ENCODE data around the gene CIDEA.
A peak's percentile ranks its signal among the peaks of the same experiment; 100 is the strongest.
"Not testable (repeated sequence)": the region's sequence is repeated elsewhere in the genome, so short reads cannot be mapped to it uniquely, and the experiment has no call there.

CIDEA gene

GRCh38 chr18:12242658-12243260, 11.4 kb upstream of the CIDEA start:
- no peak overlapping the region for H3K27ac ChIP-seq
- no peak for TF ChIP-seq CTCF (IDR thresholded peaks at IDR 0.05)
- TF ChIP-seq ZFX (IDR thresholded peaks at IDR 0.05; ENCODE audit: borderline replicate concordance) = no peak

GRCh38 chr18:12243272-12243671, 10.9 kb upstream of the CIDEA start:
- H3K27ac ChIP-seq = not testable (repeated sequence)

- no peak for TF ChIP-seq ZFX (IDR thresholded peaks at IDR 0.05; ENCODE audit: borderline replicate concordance)
- no peak for TF ChIP-seq CTCF (IDR thresholded peaks at IDR 0.05)
- H3K27ac ChIP-seq = no peak overlapping the region
Measured at GRCh38 chr18:12245793-12246135, 8.4 kb upstream of the CIDEA start.

- TF ChIP-seq CTCF (IDR thresholded peaks at IDR 0.05) (peak; percentile 88), ZFX (IDR thresholded peaks at IDR 0.05; ENCODE audit: borderline replicate concordance) (no peak)
Measured at GRCh38 chr18:12246849-12247808, 7.0 kb upstream of the CIDEA start.

GRCh38 chr18:12247946-12248345, 6.2 kb upstream of the CIDEA start:
- H3K27ac ChIP-seq = no peak overlapping the region
- TF ChIP-seq CTCF (IDR thresholded peaks at IDR 0.05) (no peak), ZFX (IDR thresholded peaks at IDR 0.05; ENCODE audit: borderline replicate concordance) (no peak)

More at GRCh38 chr18:12246849-12247808, 7.0 kb upstream of the CIDEA start:
- H3K27ac ChIP-seq = no peak overlapping the region

GRCh38 chr18:12248926-12249720, 5.0 kb upstream of the CIDEA start:
- TF ChIP-seq CTCF (IDR thresholded peaks at IDR 0.05) = no peak
- no peak for TF ChIP-seq ZFX (IDR thresholded peaks at IDR 0.05; ENCODE audit: borderline replicate concordance)
- no peak overlapping the region for H3K27ac ChIP-seq

GRCh38 chr18:12251311-12251710, 2.9 kb upstream of the CIDEA start:
- no peak overlapping the region for H3K27ac ChIP-seq
- TF ChIP-seq CTCF (IDR thresholded peaks at IDR 0.05) (no peak), ZFX (IDR thresholded peaks at IDR 0.05; ENCODE audit: borderline replicate concordance) (no peak)
